KMS-11 (cell line): Measurements from ENCODE around the gene PRADC1.

Source experiments
- H2AFZ ChIP-seq: fragments of 200-600 bp; sonication (generic); 2 replicates; pipeline ENCODE4 v1.6.1; 2016; ENCODE audit warnings: antibody characterized with exemption, mixed run types, low read depth
- H3K27ac ChIP-seq: fragments of 200-600 bp; sonication (generic); 2 replicates; pipeline ENCODE4 v1.6.1; 2016; ENCODE audit warnings: mild to moderate bottlenecking, mixed run types
- H3K27me3 ChIP-seq: fragments of 200-600 bp; sonication (generic); 2 replicates; pipeline ENCODE4 v1.6.1; 2017; ENCODE audit warnings: mild to moderate bottlenecking, low read depth, mixed run types, moderate library complexity; ENCODE audit not compliant: insufficient read depth
- H3K36me3 ChIP-seq: fragments of 200-600 bp; sonication (generic); 2 replicates; pipeline ENCODE4 v1.6.1; 2017; ENCODE audit warnings: mild to moderate bottlenecking, mixed run types; ENCODE audit not compliant: insufficient read depth
- H3K4me1 ChIP-seq: fragments of 200-600 bp; sonication (generic); 2 replicates; pipeline ENCODE4 v1.6.1; 2016; ENCODE audit warnings: mild to moderate bottlenecking, low read depth, mixed run types; ENCODE audit not compliant: poor library complexity, severe bottlenecking
- H3K4me2 ChIP-seq: fragments of 200-600 bp; sonication (generic); 2 replicates; pipeline ENCODE4 v1.7.0; 2016; ENCODE audit warnings: mild to moderate bottlenecking, mixed run types
- H3K4me3 ChIP-seq: fragments of 200-600 bp; sonication (generic); IDR thresholded peaks from 2 replicates; pipeline ENCODE4 v1.6.1; 2017; ENCODE audit warnings: low read depth, low read length, mixed read lengths; ENCODE audit not compliant: insufficient read depth
- H3K79me2 ChIP-seq: fragments of 200-600 bp; sonication (generic); 2 replicates; pipeline ENCODE4 v1.6.1; 2016; ENCODE audit warnings: low read depth, mixed run types; ENCODE audit not compliant: insufficient read depth
- H3K9ac ChIP-seq: fragments of 200-600 bp; sonication (generic); 2 replicates; pipeline ENCODE4 v1.6.1; 2016; ENCODE audit warnings: mild to moderate bottlenecking, mixed run types
- H4K20me1 ChIP-seq: fragments of 200-600 bp; sonication (generic); 2 replicates; pipeline ENCODE4 v1.6.1; 2016; ENCODE audit warnings: mild to moderate bottlenecking, mixed run types; ENCODE audit not compliant: insufficient read depth
- CTCF ChIP-seq: fragments of 200-600 bp; sonication (generic); conservative IDR thresholded peaks from 2 replicates; pipeline ENCODE4 v1.6.1; 2017; ENCODE audit warnings: low read depth, mild to moderate bottlenecking, antibody characterized with exemption, low read length, moderate library complexity, mixed read lengths

PRADC1 gene

DNA sequence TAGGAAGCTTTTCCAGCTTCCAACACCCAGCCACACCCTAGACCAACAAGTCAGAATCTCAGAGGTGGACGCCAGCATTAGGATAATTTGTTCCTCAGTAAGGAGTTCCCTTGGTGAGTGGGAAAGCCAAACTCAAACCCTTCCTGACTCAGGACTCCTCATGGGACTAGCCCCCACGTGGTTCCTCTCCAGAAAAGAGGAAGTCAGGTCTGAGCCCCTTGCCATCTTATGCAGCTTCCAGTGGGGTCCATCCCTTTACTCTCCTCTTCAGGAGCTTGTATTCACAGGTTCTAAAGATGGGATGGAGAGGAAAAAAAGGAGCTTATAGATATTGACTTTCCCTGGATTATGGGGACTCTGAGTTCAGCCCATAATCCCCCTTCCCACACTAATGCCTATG, 45.5 kb downstream of the PRADC1 start:
- Histone ChIP-seq H3K4me3 (no peak overlapping the region), H4K20me1 (no peaks in the 10 kb centered on the region), H3K9ac (no peak overlapping the region), H3K4me2 (no peak overlapping the region), H2AFZ (no peak overlapping the region), H3K27me3 (no peaks in the 10 kb centered on the region), H3K4me1 (no peaks in the 10 kb centered on the region), H3K36me3 (no peaks in the 10 kb centered on the region), H3K79me2 (no peaks in the 10 kb centered on the region), H3K27ac (no peak overlapping the region)
- no peak for TF ChIP-seq CTCF

- H3K4me1 ChIP-seq, result no peaks in the 10 kb centered on the region
- H2AFZ ChIP-seq, result no peak overlapping the region
- H3K36me3 ChIP-seq, result no peaks in the 10 kb centered on the region
- H4K20me1 ChIP-seq, result no peaks in the 10 kb centered on the region
- H3K9ac ChIP-seq, result no peak overlapping the region
- no peaks in the 10 kb centered on the region for H3K27me3 ChIP-seq
- H3K4me3 ChIP-seq, result no peak overlapping the region
- no peaks in the 10 kb centered on the region for H3K79me2 ChIP-seq
- TF ChIP-seq CTCF, result no peak
- no peak overlapping the region for H3K27ac ChIP-seq
- H3K4me2 ChIP-seq, result no peak overlapping the region
Measured at GRCh38 chr2:73185965-73186364, 47.1 kb downstream of the PRADC1 start.
